GM11168 (cell line): ENCODE measurements around the gene ZMYND8.
"Not testable (repeated sequence)": the region's sequence is repeated elsewhere in the genome, so short reads cannot be mapped to it uniquely, and the experiment has no call there.

Experiments
- in situ Hi-C: fragments of 300-500 bp; cut with MboI; formaldehyde crosslinking; loops from one replicate; pipeline ENCODE4 v1.12.0; 2022; ENCODE audit warnings: low sequenced_read_pairs; ENCODE audit not compliant: unreplicated experiment

The ZMYND8 gene

DNA sequence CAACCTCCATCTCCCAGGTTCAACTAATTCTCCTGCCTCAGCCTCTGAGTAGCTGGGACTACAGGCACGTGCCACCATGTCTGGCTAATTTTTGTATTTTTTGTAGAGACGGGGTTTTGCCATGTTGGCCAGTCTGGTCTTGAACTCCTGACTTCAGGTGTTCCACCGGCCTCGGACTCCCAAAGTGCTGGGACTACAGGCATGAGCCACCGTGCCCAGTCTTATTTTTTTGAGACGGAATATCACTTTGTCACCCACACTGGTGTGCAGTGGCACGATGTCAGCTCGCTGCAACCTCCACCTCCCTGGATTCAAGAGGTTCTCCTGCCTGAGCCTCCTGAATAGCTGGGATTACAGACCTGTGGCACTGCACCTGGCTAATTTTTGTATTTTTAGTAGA lies 17.6 kb upstream of the ZMYND8 start:
- in situ Hi-C loops, result not testable (repeated sequence)

GRCh38 chr20:47373206-47373733 lies 16.8 kb upstream of the ZMYND8 start:
- in situ Hi-C loops, result no loop called here

- in situ Hi-C loops, result no loop called here
Measured at GRCh38 chr20:47370850-47371782, 14.6 kb upstream of the ZMYND8 start.

GRCh38 chr20:47370214-47370613 lies 13.7 kb upstream of the ZMYND8 start:
- in situ Hi-C loops, result no loop called here

DNA sequence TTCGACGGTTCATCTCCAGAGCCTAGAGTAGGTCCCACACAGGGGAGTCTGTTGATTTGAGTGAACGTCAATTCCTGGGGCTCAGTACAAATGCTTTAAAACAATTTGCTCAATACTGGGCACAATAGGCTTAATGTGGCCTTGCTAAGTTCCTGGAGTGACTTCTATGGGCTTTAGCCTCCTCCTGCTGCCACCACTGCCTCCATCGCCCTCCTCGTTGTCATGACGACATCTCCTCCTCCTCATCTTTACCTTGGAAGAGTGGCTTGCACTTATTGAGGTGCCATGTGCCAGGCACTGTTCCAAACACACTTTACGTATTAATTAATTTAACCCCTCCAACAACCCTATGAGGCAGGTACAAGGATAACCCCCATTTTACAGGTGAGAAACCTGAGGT lies 11.8 kb upstream of the ZMYND8 start:
- in situ Hi-C loops, result no loop called here

DNA sequence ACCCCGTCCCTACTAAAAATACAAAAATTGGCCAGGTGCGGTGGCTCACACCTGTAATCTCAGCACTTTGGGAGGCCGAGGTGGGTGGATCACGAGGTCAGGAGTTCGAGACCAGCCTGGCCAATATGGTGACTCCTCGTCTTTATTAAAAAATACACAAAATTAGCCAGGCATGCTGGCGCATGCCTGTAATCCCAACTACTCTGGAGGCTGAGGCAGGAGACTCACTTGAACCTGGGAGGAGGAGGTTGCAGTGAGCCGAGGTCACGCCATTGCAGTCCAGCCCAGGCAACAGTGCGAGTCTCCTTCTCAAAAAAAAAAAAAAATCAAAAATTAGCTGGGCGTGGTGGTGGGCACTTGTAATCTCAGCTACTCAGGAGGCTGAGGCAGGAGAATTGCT lies 9.8 kb upstream of the ZMYND8 start:
- in situ Hi-C loops, result not testable (repeated sequence)

DNA sequence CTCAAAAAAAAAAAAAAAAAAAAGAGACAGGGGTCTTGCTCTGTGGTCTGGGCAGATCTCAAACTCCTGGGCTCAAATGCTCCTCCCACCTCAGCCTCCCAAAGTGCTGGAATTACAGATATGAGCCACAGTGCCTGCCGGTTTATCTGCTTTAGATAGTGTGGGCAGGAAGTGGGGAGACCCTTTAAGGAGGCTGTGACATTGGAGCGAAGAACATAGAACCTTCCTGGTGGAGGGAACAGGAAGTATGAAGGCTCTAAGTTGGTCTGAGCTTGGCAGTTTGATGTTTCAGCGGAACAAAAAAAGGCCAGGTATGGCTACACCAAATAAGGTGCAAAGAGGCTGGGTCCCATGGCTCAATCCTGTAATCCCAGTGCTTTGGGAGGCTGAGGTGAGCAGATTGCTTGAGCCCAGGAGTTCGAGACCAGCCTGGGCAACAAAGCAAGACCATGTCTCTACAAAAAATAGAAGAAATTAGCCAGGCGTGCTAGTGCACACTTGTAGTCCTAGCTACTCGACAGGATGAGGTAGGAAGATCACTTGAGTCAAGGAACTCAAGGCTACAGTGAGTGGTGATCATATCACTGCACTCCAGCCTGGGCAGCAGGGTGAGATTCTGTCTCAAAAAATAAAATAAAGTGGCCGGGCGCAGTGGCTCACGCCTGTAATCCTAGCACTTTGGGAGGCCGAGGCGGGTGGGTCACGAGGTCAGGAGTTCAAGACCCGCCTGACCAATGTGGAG lies 8.7 kb upstream of the ZMYND8 start:
- in situ Hi-C loops, result no loop called here

- in situ Hi-C loops, result no loop called here
Measured at GRCh38 chr20:47362361-47363219, 6.1 kb upstream of the ZMYND8 start.

DNA sequence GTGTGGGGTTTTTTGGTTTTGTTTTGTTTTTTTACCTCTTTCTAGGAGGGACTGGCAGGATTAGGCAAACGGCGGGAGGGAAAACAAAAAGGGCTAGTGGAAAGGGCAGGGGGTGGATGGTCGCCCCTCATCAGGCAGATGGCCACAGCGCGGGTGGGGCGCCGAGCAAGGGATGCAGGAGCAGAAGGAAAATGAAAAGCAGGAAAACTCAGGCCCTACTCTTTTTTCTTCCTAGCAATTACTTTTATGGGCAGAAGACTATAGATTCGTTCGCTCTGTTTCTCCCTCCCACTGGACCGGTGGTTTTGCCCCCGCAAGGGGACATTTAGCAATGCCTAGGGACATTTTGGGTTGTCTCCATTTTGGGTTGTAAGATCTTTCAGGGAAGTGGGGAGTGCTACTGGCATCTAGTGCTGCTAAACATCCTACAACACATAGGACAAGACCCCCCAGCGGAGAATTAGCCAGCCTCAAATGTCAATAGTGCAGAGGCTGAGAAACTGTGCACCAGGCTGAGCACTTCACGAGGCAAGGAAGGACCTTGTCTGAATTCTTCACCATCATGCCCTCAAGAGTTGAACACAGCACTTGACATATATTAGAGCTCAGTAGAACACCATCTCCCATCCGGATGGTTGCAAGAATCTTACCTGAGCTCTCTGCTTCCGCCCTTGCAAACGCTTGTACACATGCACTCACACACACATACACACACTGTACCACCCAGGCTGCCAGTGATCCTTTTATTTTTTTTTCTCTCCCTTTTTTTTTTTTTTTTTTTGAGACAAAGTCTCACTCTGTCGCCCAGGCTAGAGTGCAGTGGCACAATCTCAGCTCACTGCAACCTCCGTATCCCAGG lies 4.8 kb upstream of the ZMYND8 start:
- in situ Hi-C loops, result no loop called here

GRCh38 chr20:47360297-47361056 lies 4.0 kb upstream of the ZMYND8 start:
- in situ Hi-C loops, result no loop called here

- in situ Hi-C loops, result no loop called here
Measured at GRCh38 chr20:47359530-47360296, 3.2 kb upstream of the ZMYND8 start.

DNA sequence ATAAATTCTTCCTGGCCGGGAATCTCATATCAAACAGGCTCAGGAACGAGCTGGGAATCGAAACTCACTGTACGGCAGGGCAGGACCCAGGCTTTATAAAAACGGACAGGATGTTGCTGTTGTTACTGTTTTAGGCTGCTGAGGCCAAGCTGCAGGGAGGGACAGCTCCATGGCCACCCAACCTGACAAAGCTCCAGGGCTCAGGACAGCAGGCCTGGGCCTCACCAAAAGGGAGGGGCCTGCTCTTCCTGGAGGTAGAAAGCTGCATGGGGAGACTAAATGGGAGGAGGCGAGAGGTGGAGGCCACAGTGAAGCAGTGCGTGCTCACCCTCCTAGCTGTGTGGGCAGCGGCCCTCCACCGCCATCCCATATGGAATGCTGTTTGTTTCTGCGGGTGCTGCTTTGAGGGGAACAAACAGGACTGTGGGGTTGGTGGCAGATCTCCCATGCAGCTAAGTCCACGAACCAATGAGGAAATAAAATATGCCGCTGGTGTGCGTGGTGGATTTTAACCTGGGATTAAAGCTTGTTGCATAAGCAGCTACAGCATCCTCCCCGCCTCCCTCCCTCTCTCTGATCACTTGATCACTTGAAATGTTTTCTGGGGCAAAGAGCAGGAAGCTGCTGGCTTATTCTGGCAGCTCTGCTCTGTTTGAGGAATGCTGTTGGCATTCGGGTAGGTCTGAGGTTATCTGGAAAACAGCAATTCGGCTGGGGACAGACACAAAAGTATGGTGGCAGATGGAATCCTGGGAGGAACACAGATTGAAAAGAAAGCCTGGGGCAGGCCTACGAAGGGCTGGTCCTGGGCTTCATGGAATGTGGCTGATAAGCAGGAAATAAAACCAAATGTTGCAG lies 2.4 kb upstream of the ZMYND8 start:
- in situ Hi-C loops, result no loop called here

GRCh38 chr20:47358039-47358671 lies 1.7 kb upstream of the ZMYND8 start:
- in situ Hi-C loops, result no loop called here

- in situ Hi-C loops, result no loop called here
Measured at GRCh38 chr20:47357296-47358038, 968 bp upstream of the ZMYND8 start.

DNA sequence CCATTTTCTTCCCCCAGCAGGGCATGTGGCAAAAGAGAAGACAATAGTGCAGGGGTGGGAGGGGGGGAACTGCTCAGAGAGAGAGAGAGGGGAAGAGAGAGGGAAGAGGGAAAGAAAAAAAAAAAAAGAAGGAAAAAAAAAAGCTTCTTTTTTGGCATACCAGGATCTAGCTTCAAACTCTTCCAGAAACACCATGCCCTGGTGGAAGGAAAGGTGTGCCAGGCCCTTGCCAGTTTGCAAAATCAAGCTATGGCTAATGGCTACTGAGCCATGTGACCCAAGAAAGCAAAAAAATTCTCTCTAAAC lies 326 bp downstream of the ZMYND8 start:
- in situ Hi-C loops, result no loop called here
